GM12874 (cell line): ENCODE data around the gene MLST8.

Experiments used
- TF ChIP-seq, protein P1 (sequence below): IDR thresholded peaks from 2 replicates; pipeline ENCODE4 v1.5.1; 2011; ENCODE audit warnings: low read depth, mild to moderate bottlenecking, control low read depth, low read length, moderate library complexity; ENCODE audit not compliant: insufficient read depth

MLST8 gene

DNA sequence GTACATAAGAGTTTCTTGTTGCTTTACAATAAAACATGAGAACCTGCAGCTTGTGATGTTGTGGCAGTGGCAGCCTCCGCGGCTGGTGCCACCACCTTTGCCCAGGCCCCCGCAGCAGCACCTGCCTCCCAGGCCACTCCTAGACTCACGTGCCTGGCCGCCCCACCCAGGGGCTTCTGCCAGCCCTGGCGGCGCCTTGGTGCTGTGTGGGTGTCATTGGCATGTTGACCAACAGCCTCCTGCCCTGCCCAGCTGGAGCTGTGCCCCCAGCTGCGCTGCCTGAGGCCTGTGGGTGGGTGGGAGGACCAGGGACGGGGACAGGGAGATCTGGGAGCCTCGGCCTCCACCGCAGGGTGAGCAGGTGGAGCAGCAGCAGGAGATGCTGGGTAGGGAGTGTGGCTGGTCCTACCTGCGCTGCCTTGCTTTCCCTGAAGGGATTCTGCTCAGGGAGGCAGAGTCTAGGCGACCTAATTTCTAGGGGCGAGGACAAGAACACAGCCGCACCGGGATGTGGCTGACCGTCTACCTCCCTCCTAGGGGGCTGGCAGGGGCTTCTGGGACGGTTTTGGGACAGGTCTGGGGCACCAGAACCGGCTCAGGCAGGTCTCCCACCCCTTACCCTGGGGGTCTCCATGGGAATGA is 30.6 kb downstream of the MLST8 start:
- TF ChIP-seq, protein P1, sequence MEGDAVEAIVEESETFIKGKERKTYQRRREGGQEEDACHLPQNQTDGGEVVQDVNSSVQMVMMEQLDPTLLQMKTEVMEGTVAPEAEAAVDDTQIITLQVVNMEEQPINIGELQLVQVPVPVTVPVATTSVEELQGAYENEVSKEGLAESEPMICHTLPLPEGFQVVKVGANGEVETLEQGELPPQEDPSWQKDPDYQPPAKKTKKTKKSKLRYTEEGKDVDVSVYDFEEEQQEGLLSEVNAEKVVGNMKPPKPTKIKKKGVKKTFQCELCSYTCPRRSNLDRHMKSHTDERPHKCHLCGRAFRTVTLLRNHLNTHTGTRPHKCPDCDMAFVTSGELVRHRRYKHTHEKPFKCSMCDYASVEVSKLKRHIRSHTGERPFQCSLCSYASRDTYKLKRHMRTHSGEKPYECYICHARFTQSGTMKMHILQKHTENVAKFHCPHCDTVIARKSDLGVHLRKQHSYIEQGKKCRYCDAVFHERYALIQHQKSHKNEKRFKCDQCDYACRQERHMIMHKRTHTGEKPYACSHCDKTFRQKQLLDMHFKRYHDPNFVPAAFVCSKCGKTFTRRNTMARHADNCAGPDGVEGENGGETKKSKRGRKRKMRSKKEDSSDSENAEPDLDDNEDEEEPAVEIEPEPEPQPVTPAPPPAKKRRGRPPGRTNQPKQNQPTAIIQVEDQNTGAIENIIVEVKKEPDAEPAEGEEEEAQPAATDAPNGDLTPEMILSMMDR = no peak

DNA sequence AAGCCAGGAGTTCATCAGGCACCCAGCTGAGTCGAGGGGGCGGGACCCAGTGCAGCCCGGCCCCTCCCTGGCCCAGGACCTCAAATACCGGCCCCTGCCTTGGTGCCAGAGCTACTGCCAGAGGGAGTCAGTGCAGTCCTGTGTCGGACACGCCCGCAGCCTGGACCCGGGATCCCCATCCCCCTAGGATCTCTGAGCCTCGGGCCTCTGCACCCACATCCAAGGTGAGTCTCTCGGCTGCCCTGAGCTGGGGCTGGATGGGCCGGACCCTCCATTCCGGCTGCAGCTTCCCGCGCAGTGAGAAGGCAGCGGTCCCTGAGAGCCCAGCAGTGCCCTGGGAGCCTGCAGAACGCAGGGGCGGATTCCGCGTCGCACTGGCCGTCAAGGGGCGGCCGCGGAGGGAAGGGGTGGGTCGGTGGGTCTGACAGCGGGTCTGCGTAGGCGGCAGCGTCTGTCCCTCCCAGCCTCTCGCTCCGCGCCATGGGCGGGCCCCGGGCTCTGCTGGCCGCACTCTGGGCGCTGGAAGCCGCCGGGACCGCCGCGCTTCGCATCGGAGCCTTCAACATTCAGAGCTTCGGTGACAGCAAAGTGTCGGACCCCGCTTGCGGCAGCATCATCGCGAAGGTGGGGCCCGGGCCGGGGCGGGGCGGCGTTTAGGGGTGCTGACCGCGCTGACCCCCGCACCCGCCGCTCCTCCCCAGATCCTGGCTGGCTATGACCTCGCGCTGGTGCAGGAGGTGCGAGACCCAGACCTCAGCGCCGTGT is 31.3 kb downstream of the MLST8 start, which contains the start of gene DNASE1L2:
Gene DNASE1L2 (plus strand): TSS at position 108 of the 765 bp plus-strand sequence. CDS start 373 bp downstream, at position 481.
- TF ChIP-seq, protein P1 = no peak

DNA sequence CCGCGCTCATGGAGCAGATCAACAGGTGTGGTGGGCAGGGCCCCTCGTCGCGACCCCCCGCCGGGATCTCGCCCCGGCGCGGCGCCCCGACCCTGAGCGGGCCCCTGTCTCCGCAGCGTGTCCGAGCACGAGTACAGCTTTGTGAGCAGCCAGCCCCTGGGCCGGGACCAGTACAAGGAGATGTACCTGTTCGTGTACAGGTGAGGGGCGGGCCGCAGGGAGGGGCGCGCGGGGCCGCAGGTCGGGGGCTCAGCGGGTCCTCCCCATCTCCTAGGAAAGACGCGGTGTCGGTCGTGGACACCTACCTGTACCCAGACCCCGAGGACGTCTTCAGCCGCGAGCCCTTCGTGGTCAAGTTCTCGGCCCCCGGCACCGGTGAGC is 31.8 kb downstream of the MLST8 start:
- TF ChIP-seq, protein P1 = no peak

DNA sequence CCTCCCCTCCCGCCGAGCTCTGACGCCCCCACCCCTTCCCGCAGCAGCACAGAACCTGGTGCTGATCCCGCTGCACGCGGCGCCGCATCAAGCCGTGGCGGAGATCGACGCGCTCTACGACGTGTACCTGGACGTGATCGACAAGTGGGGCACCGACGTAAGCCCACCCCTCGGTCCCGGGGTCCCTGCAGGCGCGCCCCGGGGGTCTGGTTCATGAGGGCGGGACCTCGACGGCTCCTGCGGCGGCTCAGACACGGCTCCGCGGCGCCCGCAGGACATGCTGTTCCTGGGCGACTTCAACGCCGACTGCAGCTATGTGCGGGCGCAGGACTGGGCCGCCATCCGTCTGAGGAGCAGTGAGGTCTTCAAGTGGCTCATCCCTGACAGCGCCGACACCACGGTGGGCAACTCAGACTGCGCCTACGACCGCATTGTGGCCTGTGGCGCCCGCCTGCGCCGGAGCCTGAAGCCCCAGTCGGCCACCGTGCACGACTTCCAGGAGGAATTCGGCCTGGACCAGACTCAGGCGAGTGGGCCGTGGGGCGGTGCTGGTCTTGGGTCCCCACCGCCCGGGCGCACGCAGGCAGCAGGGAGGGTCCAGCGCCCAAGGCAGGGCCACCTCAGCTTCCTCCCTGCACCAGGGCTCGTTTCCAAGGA is 32.4 kb downstream of the MLST8 start:
- TF ChIP-seq, protein P1 = no peak

DNA sequence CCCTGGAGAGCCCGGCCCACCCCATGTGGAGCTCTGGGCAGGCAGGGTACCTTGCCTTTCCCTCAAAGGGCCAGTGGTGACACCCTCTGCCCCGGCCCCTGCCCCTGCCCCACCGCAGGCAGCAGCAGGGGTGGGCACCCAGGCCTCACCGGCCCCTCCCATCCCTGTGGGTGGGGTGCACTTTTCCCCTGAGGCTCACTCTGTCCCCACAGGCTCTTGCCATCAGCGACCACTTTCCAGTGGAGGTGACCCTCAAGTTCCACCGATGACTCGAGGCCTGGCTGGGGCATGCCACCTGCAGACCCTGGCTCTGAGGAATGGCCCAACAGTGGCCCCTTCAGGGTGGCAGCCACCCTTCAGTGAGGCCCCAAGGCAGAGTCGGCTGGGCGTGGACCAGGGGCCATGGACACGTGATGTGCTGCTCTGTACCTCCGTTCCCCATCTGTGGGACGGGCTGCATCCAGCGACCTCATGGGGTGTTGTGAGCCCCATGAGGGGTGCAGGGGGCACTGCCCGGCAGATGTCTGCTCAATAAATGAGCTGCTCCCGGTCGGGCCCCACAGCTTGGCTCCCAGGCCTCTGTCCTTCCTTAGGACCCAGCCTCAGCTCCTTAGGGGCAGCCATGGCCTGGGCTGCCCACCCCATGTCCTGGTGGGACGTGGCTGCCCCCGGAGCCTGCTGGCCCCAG is 33.0 kb downstream of the MLST8 start:
- TF ChIP-seq, protein P1 = no peak

DNA sequence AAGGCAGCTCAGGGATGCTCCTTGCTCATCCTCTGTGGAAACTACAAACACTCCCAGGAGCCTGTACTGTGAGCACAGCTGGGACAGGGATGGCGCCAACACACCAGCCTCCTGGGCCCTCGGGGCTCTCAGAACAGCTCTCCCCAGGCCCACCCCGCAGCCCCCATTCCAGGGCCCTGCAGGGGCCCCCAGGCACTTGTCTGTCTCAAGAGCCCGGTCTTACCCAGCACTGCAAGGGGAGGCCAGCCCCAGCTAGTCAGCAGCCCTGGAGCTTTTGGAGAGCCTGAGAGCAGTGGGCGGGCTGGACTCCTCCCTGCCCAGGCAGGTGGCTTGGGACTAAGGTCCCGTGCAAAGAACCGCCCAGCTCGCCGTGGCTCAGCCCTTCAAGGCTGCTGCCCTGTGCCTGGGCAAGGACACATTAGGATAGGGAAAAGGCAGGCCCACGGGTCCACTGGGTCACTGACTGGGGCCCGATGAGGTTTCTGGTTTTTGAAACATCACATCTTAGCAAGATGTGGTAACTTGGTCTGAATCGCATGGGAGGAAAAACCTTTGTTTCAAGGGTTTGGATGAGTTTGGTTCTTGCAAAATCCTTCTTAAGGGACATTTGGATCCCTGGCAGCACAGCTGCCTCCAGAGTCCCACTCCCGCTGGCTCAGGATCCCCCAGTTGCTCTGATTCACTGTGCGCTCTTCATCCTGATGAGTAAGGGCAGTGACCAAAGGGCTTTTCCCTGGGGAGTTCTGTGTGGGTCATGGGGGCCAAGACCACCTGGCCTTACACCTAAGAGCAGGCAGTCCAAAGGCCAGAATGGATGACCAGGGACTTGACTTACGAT is 33.8 kb downstream of the MLST8 start:
- TF ChIP-seq, protein P1 = no peak
